Activated CD4-positive, alpha-beta T cell treated with anti-CD3 and anti-CD28 coated beads, Interleukin-2, amount 10 ng/mL, durations not matched to agents 7 days and 5 days (primary cell): ENCODE measurements around the gene KIDINS220. TPM values are rescaled to one million over a fixed set of nuclear protein-coding genes. Genes with fewer than 3 reads are reported as not detected.
A peak's percentile ranks its signal among the peaks of the same experiment; 100 is the strongest.

Experiments used
- CTCF ChIA-PET: fragments of 350-600 bp; sonication (Branson Sonifier 250); formaldehyde crosslinking; loops from one replicate; lab custom pipeline; 2021; ENCODE audit warnings: antibody characterized with exemption; lab: Charles Lee
- POLR2A ChIA-PET: fragments of 350-600 bp; sonication (Branson Sonifier 250); formaldehyde crosslinking; loops from one replicate; lab custom pipeline; 2021; ENCODE audit warnings: antibody characterized with exemption; lab: Charles Lee
- DNase-seq: peaks from one replicate; pipeline ENCODE4 v3.0.0-alpha.2; 2020
- H3K27ac Mint-ChIP-seq: one replicate; pipeline ENCODE4 v1.8.0; 2021; ENCODE audit warnings: mild to moderate bottlenecking, moderate library complexity, mixed read lengths
- H3K27me3 Mint-ChIP-seq: one replicate; pipeline ENCODE4 v1.8.0; 2021; ENCODE audit warnings: mixed read lengths
- H3K36me3 Mint-ChIP-seq: one replicate; pipeline ENCODE4 v1.8.0; 2021; ENCODE audit warnings: low read depth, mixed read lengths
- H3K4me1 Mint-ChIP-seq: one replicate; pipeline ENCODE4 v1.8.0; 2021; ENCODE audit warnings: mixed read lengths
- H3K4me3 Mint-ChIP-seq: one replicate; pipeline ENCODE4 v1.8.0; 2021; ENCODE audit warnings: mild to moderate bottlenecking, moderate library complexity, mixed read lengths
- H3K9me3 Mint-ChIP-seq: one replicate; pipeline ENCODE4 v1.8.0; 2021; ENCODE audit warnings: mixed read lengths
- total RNA-seq, 2 experiments: library from RNA; stranded (reverse); gene quantifications; one replicate each; pipeline ENCODE4 v1.2.3, GENCODE V29; 2021

The KIDINS220 gene
- total RNA-seq, 2 experiments from 2014 or later: 36.3 TPM

GRCh38 chr2:8796878-8797550 lies 40.4 kb downstream of the KIDINS220 start:
- DNase-seq: no peak
- CTCF ChIA-PET: no interaction called here
- H3K36me3 Mint-ChIP-seq: peaks cover 47% of the 10 kb centered on the region

DNA sequence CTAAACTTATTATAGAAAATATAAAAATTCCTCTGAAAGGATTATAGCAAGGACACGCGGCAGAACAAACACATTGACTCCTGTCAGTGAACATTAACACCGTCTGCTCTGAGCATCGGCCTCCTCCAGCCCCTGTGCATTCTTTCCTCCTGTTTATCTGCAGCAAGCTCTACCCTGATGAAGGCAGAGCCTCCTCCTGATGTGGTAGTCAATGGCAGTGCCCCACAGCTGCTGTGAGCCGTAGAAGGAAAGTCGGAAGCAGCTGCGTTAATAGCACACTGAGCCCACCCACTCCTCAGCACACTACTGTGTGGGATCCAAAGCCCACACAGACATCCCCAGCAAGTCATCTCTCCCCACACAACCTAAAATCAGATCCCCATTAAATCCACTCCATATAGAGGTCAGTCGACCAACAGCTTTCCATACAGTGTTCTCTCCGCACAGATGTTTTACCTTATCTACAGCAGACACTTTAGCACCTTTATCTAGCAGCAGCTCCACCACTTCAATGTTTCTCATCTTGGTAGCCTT lies 41.0 kb downstream of the KIDINS220 start:
- peak overlapping the region; percentile 9 for H3K4me3 Mint-ChIP-seq
- no peaks in the 10 kb centered on the region for H3K27me3 Mint-ChIP-seq
- ChIA-PET POLR2A (no interaction called here), CTCF (no interaction called here)
- peaks cover 41% of the 10 kb centered on the region for H3K36me3 Mint-ChIP-seq
- peaks cover 20% of the 10 kb centered on the region for H3K4me1 Mint-ChIP-seq
- no peak for DNase-seq
- no peaks in the 10 kb centered on the region for H3K9me3 Mint-ChIP-seq
- no peak overlapping the region for H3K27ac Mint-ChIP-seq

More at GRCh38 chr2:8796878-8797550, 40.4 kb downstream of the KIDINS220 start:
- POLR2A ChIA-PET: no interaction called here
- Mint-ChIP-seq H3K9me3 (no peaks in the 10 kb centered on the region), H3K4me1 (peaks cover 22% of the 10 kb centered on the region), H3K27me3 (no peaks in the 10 kb centered on the region), H3K4me3 (peak overlapping the region; percentile 9), H3K27ac (peak overlapping the region; percentile 73)

GRCh38 chr2:8794923-8795825 lies 42.2 kb downstream of the KIDINS220 start:
- Mint-ChIP-seq H3K27me3 (no peaks in the 10 kb centered on the region), H3K36me3 (peaks cover 43% of the 10 kb centered on the region), H3K4me1 (peaks cover 20% of the 10 kb centered on the region), H3K27ac (no peak overlapping the region), H3K9me3 (no peaks in the 10 kb centered on the region), H3K4me3 (no peak overlapping the region)
- ChIA-PET POLR2A (no interaction called here), CTCF (interaction anchor here (2.2 kb wide), 1 partner anchor 23 kb away, joined by 6 read pairs; no protein-coding TSS in a partner anchor)
- DNase-seq: no peak

DNA sequence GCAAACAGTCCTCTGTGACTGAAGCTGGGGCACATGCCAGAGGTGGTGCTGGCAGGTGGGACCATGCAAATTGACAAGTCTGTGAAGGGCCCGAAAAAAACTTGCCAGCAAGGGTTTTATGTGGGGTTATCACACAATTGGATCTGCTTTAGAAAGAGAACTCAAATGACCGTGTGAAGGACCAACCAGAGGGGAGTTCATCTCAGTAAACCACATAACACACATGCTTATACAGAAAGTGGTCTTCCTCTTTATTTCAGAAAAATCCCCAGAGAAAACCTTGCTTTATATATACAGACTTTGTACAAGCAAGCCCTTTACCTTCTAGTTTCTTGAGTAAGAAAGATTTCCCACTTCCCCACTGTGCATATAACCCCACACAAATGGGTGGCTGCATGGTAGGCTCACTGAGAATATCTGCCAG lies 46.7 kb downstream of the KIDINS220 start:
- H3K27me3 Mint-ChIP-seq: no peaks in the 10 kb centered on the region
- no peak overlapping the region for H3K27ac Mint-ChIP-seq
- no peaks in the 10 kb centered on the region for H3K9me3 Mint-ChIP-seq
- ChIA-PET CTCF (no interaction called here), POLR2A (no interaction called here)
- peaks cover 47% of the 10 kb centered on the region for H3K36me3 Mint-ChIP-seq
- H3K4me1 Mint-ChIP-seq: no peaks in the 10 kb centered on the region
- no peak for DNase-seq
- no peak overlapping the region for H3K4me3 Mint-ChIP-seq

DNA sequence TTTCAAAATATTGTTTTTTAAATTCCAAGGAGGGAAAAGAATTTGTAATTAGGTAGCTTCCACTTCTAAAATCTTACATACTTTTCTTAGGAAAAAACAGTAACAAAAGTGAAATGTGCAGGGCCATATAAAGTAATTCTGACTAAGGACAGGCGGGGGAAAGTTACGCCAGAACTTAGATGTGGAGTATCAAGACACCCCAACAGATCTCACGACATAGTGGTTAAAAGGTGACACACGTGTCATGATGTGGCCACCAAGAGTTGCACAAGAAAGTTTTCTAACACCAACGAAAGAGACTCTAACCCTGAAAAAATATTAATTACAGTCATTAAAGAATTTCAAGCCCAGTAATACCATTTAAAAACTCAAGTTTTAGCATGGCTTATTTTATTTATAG lies 51.0 kb downstream of the KIDINS220 start:
- no peak overlapping the region for H3K4me3 Mint-ChIP-seq
- peaks cover 68% of the 10 kb centered on the region for H3K36me3 Mint-ChIP-seq
- CTCF ChIA-PET: no interaction called here
- DNase-seq: no peak
- POLR2A ChIA-PET: no interaction called here
- no peak overlapping the region for H3K27ac Mint-ChIP-seq
- no peaks in the 10 kb centered on the region for H3K9me3 Mint-ChIP-seq
- H3K4me1 Mint-ChIP-seq: no peaks in the 10 kb centered on the region
- no peaks in the 10 kb centered on the region for H3K27me3 Mint-ChIP-seq

- H3K4me1 Mint-ChIP-seq: no peaks in the 10 kb centered on the region
- H3K9me3 Mint-ChIP-seq: no peaks in the 10 kb centered on the region
- no peaks in the 10 kb centered on the region for H3K27me3 Mint-ChIP-seq
- CTCF ChIA-PET: no interaction called here
- H3K27ac Mint-ChIP-seq: no peak overlapping the region
- no peak overlapping the region for H3K4me3 Mint-ChIP-seq
- H3K36me3 Mint-ChIP-seq: peaks cover 50% of the 10 kb centered on the region
- DNase-seq: no peak
- POLR2A ChIA-PET: no interaction called here
Measured at GRCh38 chr2:8779795-8780671, 57.4 kb downstream of the KIDINS220 start.

DNA sequence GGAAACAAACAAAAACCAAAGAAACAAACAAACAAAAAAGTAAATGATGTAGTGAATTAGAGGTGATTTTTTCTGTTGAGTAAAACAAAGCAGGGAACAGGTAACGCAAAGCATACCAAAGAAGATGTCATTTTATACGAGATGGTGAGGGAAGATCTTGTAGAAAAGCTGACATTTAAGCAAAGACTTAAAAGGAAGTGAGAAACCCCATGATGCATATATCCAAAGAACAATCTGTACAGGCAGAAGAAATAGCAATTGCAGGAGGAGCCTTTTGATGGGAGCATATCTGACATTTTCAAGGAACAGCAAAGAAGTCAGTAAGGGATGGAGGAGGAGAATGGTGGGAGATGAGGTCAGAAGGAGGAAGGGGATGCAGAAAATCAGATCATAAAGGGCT lies 63.0 kb downstream of the KIDINS220 start:
- Mint-ChIP-seq H3K27ac (no peak overlapping the region), H3K4me3 (no peak overlapping the region), H3K4me1 (no peaks in the 10 kb centered on the region), H3K9me3 (no peaks in the 10 kb centered on the region), H3K36me3 (peaks cover 33% of the 10 kb centered on the region), H3K27me3 (no peaks in the 10 kb centered on the region)
- DNase-seq: no peak
- POLR2A ChIA-PET: no interaction called here
- CTCF ChIA-PET: interaction anchor here (1.4 kb wide), 1 partner anchor 39 kb away, joined by 4 read pairs; no protein-coding TSS in a partner anchor

- no peaks in the 10 kb centered on the region for H3K9me3 Mint-ChIP-seq
- no peak overlapping the region for H3K27ac Mint-ChIP-seq
- no peaks in the 10 kb centered on the region for H3K4me1 Mint-ChIP-seq
- ChIA-PET CTCF (interaction anchor here (0.6 kb wide), 1 partner anchor 515 kb away, joined by 3 read pairs; no protein-coding TSS in a partner anchor), POLR2A (no interaction called here)
- no peak overlapping the region for H3K4me3 Mint-ChIP-seq
- no peaks in the 10 kb centered on the region for H3K27me3 Mint-ChIP-seq
- DNase-seq: no peak
- peaks cover 14% of the 10 kb centered on the region for H3K36me3 Mint-ChIP-seq
Measured at GRCh38 chr2:8767324-8767723, 70.1 kb downstream of the KIDINS220 start.

DNA sequence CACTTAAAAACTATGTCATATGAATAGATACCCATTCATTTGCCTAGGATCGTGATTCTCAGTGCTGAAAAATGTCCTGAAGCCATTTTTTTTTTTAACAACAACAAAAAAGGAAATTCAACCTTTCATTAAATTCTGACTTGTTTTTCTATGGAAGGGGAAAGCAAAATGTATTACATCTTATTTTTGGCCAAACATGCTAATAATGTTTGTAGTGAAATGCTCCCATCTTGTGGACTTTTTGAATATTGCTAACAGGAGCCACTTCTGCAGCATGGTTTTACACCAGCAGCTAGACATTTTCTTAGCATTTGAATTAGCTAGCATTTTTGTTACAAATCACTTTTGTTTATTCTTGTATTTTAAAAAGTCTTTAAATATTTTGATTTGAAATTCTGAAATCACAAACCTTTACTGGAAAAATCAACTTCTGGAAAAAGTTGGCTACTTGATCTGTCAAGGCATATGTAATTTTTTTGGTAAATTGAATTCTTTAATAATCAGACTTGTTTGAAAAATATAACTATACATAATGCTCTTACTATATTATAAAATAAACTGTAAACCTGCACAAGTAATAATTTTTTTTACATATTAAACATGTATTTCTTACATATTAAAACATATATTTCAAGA lies 75.8 kb downstream of the KIDINS220 start:
- peaks cover 18% of the 10 kb centered on the region for H3K36me3 Mint-ChIP-seq
- CTCF ChIA-PET: no interaction called here
- H3K9me3 Mint-ChIP-seq: peaks cover 2% of the 10 kb centered on the region
- H3K27ac Mint-ChIP-seq: no peak overlapping the region
- H3K4me1 Mint-ChIP-seq: no peaks in the 10 kb centered on the region
- no peak overlapping the region for H3K4me3 Mint-ChIP-seq
- POLR2A ChIA-PET: no interaction called here
- no peaks in the 10 kb centered on the region for H3K27me3 Mint-ChIP-seq
- no peak for DNase-seq

DNA sequence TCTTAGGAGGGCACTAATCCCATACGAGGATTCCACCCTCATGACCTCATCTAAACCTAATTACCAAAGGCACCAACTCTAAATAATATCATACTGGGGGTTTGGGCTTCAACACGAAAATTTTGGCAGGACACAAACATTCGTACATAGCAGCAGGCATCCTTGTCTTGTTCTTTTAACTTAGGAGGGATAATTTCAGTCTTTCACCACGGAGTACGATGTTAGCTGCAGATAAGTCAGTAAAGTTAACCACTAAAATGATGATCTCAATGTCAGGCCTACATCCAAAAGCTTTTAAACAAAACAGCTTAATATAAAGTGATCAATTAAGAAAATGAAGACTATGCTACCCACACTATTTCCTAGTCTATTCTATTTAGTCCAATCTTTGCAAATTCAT lies 80.7 kb downstream of the KIDINS220 start:
- CTCF ChIA-PET: no interaction called here
- H3K27ac Mint-ChIP-seq: no peak overlapping the region
- no peak for DNase-seq
- POLR2A ChIA-PET: no interaction called here
- no peaks in the 10 kb centered on the region for H3K27me3 Mint-ChIP-seq
- H3K4me3 Mint-ChIP-seq: no peak overlapping the region
- peaks cover 27% of the 10 kb centered on the region for H3K36me3 Mint-ChIP-seq
- H3K9me3 Mint-ChIP-seq: peaks cover 10% of the 10 kb centered on the region
- H3K4me1 Mint-ChIP-seq: no peaks in the 10 kb centered on the region

GRCh38 chr2:8756230-8756629 lies 81.2 kb downstream of the KIDINS220 start:
- no peak for DNase-seq
- peaks cover 27% of the 10 kb centered on the region for H3K36me3 Mint-ChIP-seq
- H3K4me1 Mint-ChIP-seq: no peaks in the 10 kb centered on the region
- no peak overlapping the region for H3K4me3 Mint-ChIP-seq
- CTCF ChIA-PET: no interaction called here
- H3K27ac Mint-ChIP-seq: no peak overlapping the region
- peaks cover 10% of the 10 kb centered on the region for H3K9me3 Mint-ChIP-seq
- POLR2A ChIA-PET: no interaction called here
- no peaks in the 10 kb centered on the region for H3K27me3 Mint-ChIP-seq
